NT2/D1 (cell line): Measurements from ENCODE around the gene OSBPL2.

ENCODE experiments used
- SUZ12 ChIP-seq: IDR thresholded peaks from 2 replicates; pipeline ENCODE4 v1.6.1; 2011; ENCODE audit not compliant: insufficient read length, insufficient read depth; ENCODE audit errors: extremely low read depth
- YY1 ChIP-seq: IDR thresholded peaks from 2 replicates; pipeline ENCODE4 v1.6.1; 2011; ENCODE audit not compliant: insufficient read length, insufficient read depth
- ZNF274 ChIP-seq: IDR thresholded peaks from 2 replicates; pipeline ENCODE4 v1.6.1; 2011; ENCODE audit warnings: mild to moderate bottlenecking, low read depth, low read length

- no peak for TF ChIP-seq YY1
- TF ChIP-seq SUZ12 = no peak
- TF ChIP-seq ZNF274 = no peak
These were observed 74.7 kb downstream of the OSBPL2 start for GRCh38 chr20:62313021-62313420.
